HTERT RPE-1 (cell line): Measurements from ENCODE around the gene CDC14B.
"Not testable (repeated sequence)": the region's sequence is repeated elsewhere in the genome, so short reads cannot be mapped to it uniquely, and the experiment has no call there.

Source experiments
- in situ Hi-C: fragments of 300-500 bp; cut with MboI; formaldehyde crosslinking; loops from 4 replicates; pipeline ENCODE4 v1.14.3; 2020; ENCODE audit warnings: low sequenced_read_pairs

CDC14B gene

DNA sequence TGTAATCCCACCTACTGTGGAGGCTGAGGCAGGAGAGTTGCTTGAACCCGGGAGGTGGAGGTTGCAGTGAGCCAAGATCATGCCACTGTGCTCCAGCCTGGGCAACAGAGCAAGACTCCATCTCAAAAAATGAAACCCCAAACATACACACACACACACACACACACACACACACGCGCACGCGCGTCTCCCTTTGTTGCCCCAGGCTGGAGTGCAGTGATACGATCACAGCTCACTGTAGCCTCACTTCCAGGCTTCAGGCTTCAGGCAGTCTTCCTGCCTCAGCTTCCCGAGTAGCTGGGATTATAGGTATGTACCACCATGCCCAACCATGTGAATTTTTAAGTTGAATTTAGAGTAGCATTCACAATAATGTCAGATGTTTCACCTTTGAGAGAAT is 13.9 kb upstream of the CDC14B start:
- in situ Hi-C loops = not testable (repeated sequence)

DNA sequence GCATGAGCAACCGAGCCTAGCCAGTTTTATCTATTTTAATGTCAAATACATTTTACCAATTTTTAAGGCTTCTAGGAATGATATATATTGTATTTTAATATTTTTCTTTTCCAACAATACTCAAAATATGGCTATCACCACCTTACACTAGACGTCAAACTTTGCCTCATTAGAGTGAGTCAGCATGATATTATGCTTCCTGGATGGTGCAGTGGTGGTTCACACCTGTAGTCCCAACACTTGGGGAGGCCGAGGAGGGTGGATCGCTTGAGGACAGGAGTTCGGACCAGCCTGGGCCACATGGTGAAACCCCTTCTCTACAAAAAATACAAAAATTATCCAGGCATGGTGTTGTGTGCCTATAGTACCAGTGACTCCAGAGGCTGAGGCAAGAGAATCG is 7.3 kb upstream of the CDC14B start:
- in situ Hi-C loops = no loop called here

DNA sequence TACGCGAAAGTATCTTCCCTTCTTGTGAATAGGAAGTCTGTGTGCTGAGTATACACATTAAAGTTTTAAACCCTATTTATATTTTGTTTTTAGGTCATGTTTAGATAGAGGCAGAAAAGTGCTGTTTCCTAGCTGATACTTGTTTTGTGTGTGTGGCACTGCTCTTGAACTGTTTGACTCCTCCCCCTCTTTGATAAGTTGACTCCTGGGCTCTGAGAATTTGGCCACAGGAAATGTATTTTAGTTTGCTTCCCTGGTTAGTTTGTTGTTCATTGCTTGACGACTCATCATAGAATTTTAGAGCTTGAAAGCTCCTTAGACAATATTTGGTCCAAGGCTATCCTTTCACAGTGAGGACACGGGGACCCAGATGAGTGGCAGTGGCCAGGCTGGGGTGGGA is 2.0 kb upstream of the CDC14B start:
- in situ Hi-C loops = no loop called here

DNA sequence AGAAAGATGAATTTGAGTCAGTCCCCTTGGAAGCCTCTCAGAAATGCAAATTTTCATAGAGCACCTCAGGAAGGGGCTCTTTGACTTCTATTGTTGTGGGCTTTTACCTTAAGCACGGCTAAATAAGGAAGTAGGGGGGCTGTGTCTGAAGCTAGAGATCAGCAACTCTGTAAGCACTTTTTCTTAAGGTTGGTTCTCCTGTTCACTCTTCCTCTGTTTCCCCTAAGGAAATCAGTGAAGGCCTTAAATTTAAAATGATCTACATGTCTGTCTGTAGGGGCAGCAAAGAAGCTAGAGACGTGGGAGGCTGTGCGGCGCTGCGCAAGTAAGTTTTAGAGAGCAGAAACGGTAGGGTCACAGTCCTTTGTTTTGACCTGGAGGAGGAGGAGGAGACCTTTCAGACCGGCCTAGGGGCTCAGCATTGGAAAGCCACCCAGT is 1.2 kb upstream of the CDC14B start:
- in situ Hi-C loops = no loop called here

DNA sequence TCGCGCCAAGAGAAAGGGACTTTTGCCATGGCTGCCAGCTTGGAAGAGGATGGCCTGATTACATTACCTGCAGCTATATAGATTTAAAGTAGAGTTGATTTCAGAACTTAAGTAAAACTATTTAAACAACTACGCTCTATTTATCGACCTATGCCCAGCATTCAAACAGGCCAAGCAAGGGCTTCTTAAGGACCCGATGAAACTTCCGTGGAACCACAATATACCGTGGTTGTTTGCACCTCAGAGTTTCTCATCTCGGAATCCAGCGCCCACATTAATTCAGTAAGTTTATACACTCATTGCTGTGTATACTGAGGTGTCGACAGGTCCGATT is 505 bp upstream of the CDC14B start:
- in situ Hi-C loops = no loop called here

DNA sequence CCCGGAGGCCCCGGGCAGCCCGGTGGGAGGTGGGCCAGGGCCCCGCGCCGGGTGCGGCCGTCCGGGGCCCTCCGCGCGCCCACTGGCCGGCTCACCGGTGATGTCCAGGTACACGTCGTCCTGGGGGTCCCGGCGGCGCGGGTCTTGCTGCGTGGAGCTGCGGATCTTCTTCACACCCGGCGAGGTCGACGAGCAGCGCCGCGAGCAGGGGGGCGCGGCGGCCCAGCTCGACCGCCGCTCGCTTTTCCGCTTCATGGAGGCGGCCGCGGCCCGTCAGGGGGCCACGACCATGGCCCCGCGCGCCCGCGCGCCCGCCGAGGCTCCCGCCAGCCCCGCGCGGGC is 548 bp downstream of the CDC14B start:
- in situ Hi-C loops = no loop called here

DNA sequence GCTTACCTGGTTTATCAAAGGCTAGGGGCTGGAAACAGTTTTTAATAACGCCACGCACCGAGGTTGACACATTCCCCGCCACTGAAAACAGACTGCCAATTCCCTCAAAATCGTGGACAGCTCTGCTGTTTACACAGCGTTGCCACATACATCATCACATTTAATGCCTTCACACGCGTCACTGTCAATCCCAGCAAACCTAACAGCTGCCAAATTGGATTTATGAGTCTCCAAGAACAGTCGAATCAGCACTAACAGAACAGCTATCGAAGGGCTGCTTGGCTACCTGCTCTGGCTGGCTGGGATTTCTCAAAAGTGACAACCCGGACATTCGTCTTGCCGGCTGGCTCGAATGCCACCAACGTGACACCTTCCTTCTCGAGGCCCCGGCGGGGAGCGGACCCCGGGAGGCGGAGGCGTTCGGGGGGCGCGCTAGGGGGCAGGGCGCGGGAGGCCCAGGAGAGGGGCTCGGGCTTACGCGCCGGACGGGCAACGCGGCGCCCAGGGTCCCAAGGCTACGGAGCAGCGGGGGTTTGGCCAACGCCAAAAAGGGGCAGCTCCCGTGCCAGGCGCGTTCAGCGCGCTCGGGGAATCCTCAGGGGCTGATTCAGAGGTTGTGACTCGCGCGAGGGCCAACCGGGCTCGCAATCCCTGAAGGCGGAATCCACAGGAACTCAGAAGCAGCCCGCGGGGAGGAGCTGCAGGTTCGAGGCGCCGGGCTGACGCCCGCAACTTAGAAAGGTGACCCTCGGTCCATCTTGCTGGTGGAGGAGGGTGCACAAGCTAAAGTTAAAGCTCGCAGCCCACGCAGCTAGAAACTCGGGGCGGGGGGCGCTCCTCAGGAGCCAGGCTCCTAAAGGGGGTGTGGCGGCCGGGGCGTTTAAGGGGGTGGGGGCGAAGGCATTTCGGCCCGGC is 1.2 kb downstream of the CDC14B start:
- in situ Hi-C loops = no loop called here

DNA sequence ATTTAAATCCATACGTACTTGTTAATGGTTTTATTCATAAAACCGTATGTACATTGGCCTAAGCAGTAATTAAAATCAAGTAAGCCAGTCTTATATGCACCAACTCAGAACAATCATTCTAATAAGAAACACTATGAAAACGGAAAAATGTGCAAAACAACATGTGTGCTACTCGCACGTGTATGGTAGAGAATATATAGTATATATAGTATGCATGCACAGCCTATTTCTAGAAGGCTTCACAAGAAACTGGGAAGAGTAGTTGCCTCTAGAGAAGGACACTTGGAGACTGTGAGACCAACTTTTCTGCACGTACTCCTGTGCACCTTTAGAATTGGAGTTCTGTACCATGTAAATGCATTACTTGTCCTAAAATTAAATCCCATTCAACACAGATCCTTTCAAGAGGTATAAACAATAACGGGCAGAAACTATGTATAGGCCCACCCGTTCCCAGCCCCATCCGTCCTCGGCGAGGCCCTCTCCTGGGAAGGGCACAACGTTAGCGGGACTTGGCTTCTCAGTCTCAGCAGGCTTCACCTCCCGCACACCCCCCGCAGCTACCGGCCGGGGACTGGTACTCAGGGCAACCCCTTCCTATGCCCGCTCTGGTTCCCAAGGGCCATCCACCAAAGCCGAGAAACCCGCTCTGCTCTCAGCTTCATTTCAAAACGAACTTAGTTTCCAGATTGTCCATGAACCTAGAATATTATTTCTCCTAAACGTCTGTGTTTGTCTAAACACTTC is 2.0 kb downstream of the CDC14B start:
- in situ Hi-C loops = no loop called here

DNA sequence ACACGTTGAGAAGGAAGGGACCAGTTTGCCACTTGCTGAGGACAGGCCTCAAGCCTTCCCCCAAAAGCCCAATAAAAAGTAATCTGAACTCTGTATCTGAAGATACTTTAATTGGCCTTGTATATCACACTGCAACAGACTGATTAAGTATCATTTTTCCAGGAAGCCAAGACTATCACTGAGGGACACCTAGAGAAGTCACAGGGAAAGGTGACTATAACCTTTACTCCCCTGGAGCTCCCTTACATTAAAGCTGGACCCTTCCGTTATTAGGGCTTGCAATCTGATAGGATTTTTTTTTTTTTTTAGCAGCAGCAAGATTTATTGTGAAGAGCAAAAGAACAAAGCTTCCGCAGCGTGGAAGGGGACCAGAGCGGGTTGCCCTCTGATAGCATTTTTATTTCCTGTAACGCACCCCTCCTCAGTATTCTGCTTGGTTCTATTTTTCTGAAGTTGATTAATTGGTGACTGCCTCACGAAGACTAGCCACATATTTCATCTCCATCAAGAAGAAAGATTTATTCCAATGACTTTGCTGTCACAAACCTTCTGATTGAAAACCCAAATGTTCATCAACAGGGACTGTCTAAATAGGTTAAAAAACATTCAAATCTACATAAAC is 2.7 kb downstream of the CDC14B start:
- in situ Hi-C loops = no loop called here

DNA sequence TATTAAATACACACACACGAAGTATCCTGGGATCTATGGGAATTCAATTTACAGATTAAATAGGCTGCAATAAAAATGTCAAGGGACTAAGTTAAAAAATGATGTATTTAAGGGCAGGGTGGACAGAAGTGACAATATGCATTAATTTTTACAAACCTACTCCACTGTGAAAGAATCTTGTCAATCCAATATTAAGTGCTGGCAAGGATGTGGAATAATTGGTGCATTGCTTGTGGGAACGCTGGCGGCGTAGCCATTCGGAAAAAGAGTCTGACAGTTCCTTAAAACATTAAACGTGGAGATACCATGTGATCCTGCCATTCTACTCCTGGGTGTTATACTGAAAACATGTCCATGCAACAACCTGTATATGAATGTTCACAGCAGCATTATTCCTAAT is 4.2 kb downstream of the CDC14B start:
- in situ Hi-C loops = no loop called here

DNA sequence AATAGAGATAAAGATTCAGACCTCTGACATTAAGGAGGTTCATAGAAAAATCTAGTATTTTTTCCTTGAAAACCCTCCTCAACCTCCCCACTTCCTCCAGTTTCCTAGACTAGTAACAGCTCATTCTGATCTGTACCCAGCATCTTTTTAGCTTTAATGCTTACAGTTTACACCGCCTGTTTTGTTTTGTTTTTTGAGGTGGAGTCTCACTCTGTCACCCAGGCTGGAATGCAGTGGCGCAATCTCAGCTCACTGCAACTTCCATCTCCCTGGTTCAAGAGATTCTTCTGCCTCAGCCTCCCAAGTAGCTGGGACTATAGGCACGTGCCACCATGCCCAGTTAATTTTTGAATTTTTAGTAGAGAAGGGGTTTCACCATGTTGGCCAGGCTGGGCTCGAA is 5.0 kb downstream of the CDC14B start:
- in situ Hi-C loops = not testable (repeated sequence)

DNA sequence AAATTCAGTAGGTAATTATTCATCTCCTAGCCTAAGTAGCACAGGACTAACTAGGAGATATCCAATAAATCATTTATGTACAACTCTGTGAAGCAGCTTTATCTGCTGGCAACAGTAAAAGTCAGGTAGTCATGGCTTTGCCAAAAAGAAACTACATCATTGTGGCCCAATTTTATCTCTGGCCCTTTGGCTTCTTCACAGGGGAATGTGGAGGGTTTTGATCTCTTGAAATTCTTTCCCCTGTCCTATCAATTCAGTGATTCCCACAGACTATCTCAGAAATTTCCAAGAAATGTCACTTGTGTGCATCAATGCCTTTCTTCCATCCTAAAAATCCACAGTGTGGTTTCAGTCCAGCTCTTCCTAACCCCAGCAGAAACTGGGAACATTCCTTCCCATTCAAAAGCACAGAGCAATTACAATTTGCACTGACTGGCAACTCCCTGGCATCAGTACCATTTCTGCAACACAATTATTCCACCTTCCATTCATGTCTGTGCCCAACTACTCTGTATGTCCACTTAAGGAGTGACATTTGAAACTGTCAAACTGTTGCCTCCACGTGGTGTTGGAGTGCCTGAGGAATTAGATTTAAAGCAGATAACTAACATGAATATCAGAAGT is 6.6 kb downstream of the CDC14B start:
- in situ Hi-C loops = no loop called here

DNA sequence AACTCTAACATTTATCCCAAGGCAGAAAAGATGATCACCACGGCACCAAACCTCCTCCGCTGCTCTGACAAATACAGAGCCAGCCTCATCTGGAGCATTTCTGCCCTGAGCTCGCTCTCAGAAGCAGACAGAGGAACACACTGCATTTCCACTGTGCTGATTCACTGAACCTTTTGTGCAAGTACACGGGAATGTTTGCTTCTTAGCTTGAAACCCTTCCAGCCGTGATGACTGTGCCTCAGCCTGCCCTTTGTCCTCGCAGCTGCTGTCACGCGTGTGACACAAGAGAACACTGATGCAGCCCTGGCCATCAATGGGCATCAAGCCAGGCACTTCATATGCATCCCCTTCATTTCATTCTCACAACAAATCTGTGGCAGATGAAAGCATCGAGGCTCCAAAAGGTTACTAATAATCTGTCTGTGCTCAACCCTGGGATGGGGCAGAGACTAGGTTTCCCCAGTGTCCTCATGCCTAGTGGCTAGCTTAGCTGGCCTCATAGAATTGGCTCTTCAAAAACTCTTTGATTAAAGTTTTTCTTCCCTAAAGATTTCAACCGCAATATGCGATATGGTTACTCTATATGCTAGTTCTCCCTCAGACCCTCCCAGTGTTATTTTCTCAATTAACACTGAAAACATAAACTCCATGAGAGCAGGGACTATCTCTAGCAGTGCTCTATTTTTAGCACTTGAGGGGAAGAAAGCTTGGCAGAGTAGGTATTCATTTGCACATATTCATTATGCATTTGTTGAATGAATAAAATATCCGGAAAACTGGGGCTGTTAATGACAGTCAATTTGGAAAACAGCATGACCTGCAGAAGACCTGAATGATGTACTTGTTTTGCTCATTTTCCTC is 7.3 kb downstream of the CDC14B start:
- in situ Hi-C loops = no loop called here

DNA sequence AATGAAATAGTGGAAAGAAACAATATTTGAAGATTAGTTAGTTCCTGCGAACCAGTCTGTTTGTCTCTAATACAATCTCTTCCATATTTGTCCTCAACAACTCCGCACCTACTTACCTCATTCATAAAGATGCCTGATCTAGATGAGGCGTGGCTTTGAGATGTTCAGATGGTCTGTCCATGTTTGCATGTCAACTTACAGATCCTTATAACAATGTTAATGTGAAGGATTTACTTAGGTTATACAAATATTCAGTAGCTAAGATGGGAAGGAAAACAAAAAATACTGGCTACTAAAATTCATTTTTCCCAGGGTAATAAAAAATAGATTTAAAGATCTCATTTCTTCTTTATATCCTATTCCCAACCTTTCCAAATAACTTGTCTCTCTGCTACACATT is 8.3 kb downstream of the CDC14B start:
- in situ Hi-C loops = no loop called here

DNA sequence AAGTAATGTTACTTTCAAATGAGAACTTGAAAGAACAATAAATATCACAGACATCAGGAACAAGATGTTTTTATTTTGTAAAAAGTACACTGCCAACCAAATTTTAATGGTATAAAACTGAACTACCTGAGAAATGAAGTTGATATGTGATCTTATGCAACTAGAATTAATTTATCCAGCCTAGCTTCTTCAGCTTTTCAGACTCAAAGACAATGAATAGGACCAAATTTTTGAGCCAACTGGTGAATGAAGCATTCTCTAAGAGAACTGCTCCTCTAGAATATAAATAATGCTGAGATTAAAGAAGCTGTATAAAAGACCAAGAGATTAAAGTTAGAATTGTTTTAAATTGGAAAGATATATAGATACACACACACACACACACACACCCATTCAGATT is 9.9 kb downstream of the CDC14B start:
- in situ Hi-C loops = no loop called here

DNA sequence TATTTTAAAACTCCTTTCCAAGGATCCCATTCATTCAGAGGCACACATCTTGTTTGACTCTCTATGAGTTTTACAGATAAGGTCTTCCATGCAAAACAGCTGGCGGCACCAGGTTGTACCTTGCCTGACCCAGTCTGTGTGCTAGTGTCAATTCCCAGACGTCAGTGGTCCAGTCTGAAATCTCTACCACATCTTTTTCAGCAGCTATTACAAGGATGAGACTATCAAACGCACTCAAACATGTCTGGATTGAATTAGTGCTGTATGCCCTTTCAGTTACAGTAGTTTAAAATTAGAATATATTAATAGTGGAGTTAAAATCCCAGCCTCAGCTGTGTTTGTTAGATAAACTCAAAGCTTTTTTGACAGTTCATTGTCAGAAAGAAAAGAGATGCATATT is 11.7 kb downstream of the CDC14B start:
- in situ Hi-C loops = no loop called here

DNA sequence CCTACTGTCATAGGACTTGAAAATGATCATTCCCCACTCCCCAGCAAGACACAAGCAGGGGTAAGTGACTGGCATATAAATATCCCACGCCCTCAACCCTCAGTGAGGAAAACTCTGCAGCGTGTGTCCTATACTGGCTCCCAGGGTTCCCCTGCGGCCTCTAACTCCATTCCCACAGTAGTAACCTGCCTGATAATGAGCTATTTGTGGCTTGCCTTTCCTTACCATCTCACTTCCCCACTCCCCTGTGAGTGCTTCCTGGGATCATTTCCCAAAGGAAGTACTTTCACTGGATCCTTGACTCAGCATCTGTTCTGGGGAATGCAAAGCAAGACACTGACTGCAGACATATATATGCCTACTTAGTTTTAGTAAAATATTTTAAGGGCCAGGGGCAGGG is 14.3 kb downstream of the CDC14B start:
- in situ Hi-C loops = no loop called here

DNA sequence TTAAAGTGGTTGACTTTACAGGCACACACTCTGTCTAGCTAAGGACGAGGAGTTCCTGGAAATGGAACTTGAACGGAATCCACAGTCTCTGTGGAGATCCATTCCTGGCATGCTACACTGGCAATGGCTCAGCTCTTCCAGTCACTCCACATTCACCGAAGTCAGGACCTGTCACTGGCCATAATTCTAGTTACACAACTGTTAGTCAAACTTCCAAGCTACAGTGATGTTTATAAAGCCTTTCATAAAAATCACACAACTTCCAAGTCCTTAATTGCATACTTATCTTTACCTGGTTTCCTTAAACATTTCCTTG is 15.7 kb downstream of the CDC14B start:
- in situ Hi-C loops = no loop called here

DNA sequence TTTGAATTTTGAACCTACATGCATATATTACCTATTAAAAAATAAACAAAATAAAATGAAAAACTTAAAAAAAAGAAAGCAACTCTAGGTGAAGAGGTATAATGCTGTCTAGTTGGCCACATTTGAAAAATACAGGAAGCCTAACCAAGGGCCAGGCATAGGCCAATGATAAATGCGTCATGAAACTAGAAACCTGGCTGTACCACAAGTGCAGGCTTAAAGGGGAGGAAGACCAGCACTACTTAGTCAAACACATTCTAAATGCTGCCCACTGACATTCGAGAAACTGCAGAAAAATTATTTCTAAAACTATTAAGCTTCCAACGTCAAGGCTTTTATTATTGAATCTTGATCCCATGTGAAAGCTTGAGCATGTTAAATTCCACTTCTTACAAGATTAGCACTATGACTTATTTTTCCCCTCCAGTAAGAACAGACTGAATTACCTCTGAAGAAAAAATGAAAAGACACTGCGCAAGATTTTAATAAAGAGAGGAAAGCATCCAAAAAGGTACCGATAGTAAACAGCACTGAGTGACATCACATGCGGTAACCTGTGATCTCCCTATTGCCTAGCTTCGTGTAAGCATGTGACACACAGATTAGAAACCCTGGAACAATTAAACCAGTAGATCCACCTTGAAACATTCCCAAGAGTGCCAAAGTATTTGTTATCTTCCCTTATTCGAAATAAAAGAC is 16.2 kb downstream of the CDC14B start:
- in situ Hi-C loops = no loop called here

DNA sequence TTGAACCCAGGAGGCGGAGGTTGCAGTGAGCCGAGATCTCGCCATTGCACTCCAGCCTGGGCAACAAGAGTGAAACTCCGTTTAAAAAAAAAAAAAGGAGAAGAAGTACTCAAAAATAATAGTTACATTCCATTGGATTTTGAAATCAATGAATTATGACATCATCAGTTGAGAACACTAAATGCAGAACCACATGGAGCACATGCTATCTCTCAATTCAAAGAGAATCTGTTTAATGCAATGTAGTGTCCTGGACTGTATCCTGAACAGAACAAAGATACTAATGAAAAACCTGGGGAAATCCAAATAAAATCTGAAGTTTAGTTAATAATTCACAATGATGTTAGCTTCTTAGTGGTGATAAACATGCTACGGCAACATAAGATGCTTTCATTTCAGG is 20.3 kb downstream of the CDC14B start:
- in situ Hi-C loops = no loop called here
